RWPE2 (cell line): ENCODE results near the gene RNF214.
A peak's percentile ranks its signal among the peaks of the same experiment; 100 is the strongest.

ENCODE experiments used
- ATAC-seq: fragments of 200-7000 bp; cut with Tn5 transposase; 3 replicates; pipeline ENCODE4 v1.9.1; 2021; ENCODE audit warnings: low read depth
- DNase-seq: peaks from one replicate; pipeline ENCODE4 v3.0.0-alpha.2; 2020; ENCODE audit warnings: low spot score
- H3K27ac ChIP-seq: fragments of 450-650 bp; 2 replicates; pipeline ENCODE4 v1.5.1; 2017; ENCODE audit warnings: mild to moderate bottlenecking; ENCODE audit not compliant: poor library complexity, severe bottlenecking
- H3K27me3 ChIP-seq: fragments of 250-450 bp; sonication (Bioruptor Pico); 2 replicates; pipeline ENCODE4 v1.5.1; 2021; ENCODE audit warnings: mild to moderate bottlenecking, moderate library complexity; ENCODE audit not compliant: insufficient read depth, poor library complexity, severe bottlenecking
- H3K36me3 ChIP-seq: fragments of 250-450 bp; sonication (Bioruptor Pico); 2 replicates; pipeline ENCODE4 v1.5.1; 2020; ENCODE audit warnings: low read depth, mild to moderate bottlenecking, moderate library complexity
- H3K4me1 ChIP-seq: fragments of 250-450 bp; sonication (Bioruptor Pico); 2 replicates; pipeline ENCODE4 v1.5.1; 2021; ENCODE audit warnings: mild to moderate bottlenecking, moderate library complexity; ENCODE audit not compliant: insufficient read depth, poor library complexity, severe bottlenecking
- H3K4me3 ChIP-seq: fragments of 250-450 bp; sonication (Bioruptor Pico); 2 replicates; pipeline ENCODE4 v1.5.1; 2021; ENCODE audit warnings: mild to moderate bottlenecking, moderate library complexity; ENCODE audit not compliant: severe bottlenecking
- H3K9me3 ChIP-seq: fragments of 250-450 bp; sonication (Bioruptor Pico); 2 replicates; pipeline ENCODE4 v1.5.1; 2021; ENCODE audit warnings: mild to moderate bottlenecking, moderate library complexity; ENCODE audit not compliant: severe bottlenecking
- TF ChIP-seq, protein P1 (sequence below): fragments of 450-650 bp; IDR thresholded peaks from one replicate; pipeline ENCODE4 v1.5.1; 2017; ENCODE audit warnings: mild to moderate bottlenecking, moderate library complexity; ENCODE audit not compliant: poor library complexity, severe bottlenecking

The RNF214 gene

DNA sequence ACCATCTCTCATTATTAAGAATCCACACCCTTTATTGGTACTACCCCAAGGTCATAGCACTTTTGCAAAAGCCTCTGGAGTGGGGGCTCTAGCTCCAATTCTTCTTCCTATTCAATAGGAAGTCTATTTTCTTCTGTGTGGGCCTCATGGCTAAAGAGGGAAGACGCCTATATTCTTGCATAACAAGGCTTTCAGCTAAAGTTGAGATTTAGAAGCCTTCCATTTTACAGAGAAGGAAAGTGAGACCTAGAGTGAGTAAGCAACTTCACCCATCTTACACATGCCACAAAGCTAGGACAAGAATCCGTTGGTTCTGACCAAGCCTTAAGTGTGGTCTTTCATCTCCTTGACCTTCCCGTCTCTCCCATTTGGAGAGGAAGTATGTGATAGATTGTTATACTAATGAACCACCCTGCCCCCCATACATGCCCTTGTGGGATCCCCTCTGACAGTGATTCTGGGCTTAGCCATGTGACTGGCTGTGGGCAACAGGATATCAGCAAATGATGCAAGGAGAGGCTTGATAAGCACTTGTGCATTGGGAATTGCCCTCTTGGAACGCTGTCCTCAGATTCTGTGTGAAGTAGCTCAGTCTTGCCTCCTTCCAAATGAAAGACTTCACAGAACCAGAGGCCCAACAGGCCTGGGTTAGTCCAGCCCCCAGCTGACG is 71.3 kb downstream of the RNF214 start:
- ATAC-seq (no peak), DNase-seq (no peak)
- no peaks in the 10 kb centered on the region for H3K4me1 ChIP-seq

DNA sequence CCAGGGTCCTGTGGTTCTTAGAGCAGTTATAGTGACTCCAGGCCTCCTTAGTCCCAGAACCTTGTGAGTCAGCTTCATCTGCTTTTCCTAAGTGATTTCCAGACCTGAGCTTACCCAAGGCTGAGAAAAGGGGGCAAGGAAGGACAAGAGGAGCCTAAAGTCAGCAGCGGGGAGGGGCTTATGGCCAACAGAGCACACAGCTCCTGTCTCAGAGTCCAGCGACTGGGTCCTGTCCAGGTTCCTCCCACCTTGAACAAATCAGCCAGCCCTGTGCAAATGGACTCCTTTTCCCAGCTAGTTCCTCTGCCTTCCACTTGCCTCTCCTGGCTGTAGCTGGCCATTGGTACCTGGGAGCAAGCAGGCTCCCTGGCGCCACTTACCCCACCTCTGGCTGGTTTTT is 72.7 kb downstream of the RNF214 start:
- no peaks in the 10 kb centered on the region for H3K27me3 ChIP-seq
- no peaks in the 10 kb centered on the region for H3K36me3 ChIP-seq
- DNase-seq (no peak), ATAC-seq (0 out of 3 replicates have a peak, but pooled peaks have one; percentile 5)
- no peaks in the 10 kb centered on the region for H3K9me3 ChIP-seq
- H3K4me3 ChIP-seq = no peak overlapping the region
- TF ChIP-seq, protein P1, sequence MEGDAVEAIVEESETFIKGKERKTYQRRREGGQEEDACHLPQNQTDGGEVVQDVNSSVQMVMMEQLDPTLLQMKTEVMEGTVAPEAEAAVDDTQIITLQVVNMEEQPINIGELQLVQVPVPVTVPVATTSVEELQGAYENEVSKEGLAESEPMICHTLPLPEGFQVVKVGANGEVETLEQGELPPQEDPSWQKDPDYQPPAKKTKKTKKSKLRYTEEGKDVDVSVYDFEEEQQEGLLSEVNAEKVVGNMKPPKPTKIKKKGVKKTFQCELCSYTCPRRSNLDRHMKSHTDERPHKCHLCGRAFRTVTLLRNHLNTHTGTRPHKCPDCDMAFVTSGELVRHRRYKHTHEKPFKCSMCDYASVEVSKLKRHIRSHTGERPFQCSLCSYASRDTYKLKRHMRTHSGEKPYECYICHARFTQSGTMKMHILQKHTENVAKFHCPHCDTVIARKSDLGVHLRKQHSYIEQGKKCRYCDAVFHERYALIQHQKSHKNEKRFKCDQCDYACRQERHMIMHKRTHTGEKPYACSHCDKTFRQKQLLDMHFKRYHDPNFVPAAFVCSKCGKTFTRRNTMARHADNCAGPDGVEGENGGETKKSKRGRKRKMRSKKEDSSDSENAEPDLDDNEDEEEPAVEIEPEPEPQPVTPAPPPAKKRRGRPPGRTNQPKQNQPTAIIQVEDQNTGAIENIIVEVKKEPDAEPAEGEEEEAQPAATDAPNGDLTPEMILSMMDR = no peak
- H3K27ac ChIP-seq = no peak overlapping the region
- no peaks in the 10 kb centered on the region for H3K4me1 ChIP-seq

More for the DNA sequence above, 71.3 kb downstream of the RNF214 start:
- H3K27ac ChIP-seq = no peak overlapping the region
- H3K9me3 ChIP-seq = no peaks in the 10 kb centered on the region
- TF ChIP-seq, protein P1 = no peak
- no peak overlapping the region for H3K4me3 ChIP-seq
- H3K36me3 ChIP-seq = no peaks in the 10 kb centered on the region
- H3K27me3 ChIP-seq = no peaks in the 10 kb centered on the region

DNA sequence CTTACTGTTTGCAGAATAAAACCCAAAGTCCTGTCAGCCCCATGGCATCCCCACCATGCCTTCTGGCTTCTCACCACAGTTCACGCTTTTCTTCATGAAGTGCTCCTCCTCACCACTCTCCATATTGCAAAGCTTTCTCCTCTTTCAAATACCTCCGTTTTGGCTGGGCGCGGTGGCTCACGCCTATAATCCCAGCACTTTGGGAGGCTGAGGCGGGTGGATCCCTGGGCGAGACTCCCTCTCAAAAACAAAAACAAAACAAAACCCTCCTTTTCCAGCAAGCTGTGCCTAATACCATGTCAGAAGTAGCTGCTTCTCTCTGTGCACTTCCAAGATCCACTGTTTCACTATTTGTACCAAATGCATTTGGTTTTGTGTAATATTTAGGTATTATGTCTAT is 76.8 kb downstream of the RNF214 start:
- Histone ChIP-seq H3K9me3 (no peaks in the 10 kb centered on the region), H3K4me1 (no peaks in the 10 kb centered on the region), H3K36me3 (no peaks in the 10 kb centered on the region), H3K4me3 (no peak overlapping the region), H3K27me3 (no peaks in the 10 kb centered on the region), H3K27ac (no peak overlapping the region)
- TF ChIP-seq, protein P1 = no peak
- ATAC-seq (no peak), DNase-seq (no peak)

DNA sequence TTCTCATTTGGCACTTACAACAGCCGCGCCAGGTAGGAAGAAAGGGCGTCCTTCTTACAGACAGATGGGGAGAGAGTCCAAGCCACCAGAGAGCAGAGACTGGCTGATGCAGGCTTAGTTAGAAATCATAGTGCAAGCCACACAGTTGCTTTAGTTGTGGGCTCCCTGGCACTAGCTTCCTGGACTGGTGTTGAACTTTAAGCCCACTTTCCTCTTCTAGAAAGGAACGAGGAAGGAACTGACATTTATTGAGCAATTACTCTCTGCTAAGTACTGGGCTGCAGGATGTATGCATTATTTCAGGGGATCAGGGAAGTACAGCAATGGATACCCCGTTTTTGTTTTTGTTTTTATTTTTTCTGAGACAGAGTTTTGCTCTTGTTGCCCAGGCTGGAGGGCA is 80.6 kb downstream of the RNF214 start:
- Histone ChIP-seq H3K4me3 (no peak overlapping the region), H3K27ac (no peak overlapping the region), H3K9me3 (no peaks in the 10 kb centered on the region), H3K27me3 (no peaks in the 10 kb centered on the region), H3K4me1 (no peaks in the 10 kb centered on the region), H3K36me3 (no peaks in the 10 kb centered on the region)
- ATAC-seq (no peak), DNase-seq (no peak)
- TF ChIP-seq, protein P1 = no peak
